Measurements from ENCODE around the gene ACSS2.

GRCh38 chr20:34871320-34871926, 5.0 kb upstream of the ACSS2 start:
- TF ChIP-seq CTCF (IDR thresholded peaks at IDR 0.05) (no peak), POLR2A (IDR thresholded peaks at IDR 0.05) (no peak), POLR2AphosphoS5 (IDR thresholded peaks at IDR 0.05) (no peak)
